ENCODE results near the gene NOTCH2. TPM values are rescaled to one million over a fixed set of nuclear protein-coding genes. Genes with fewer than 3 reads are reported as not detected.

NOTCH2 gene
- total RNA-seq, 1 experiment from 2014 or later = 62.9 TPM

GRCh38 chr1:119988306-119989062, 81.0 kb downstream of the NOTCH2 start:
- no peak for DNase-seq (ENCODE audit: low read depth, low spot score)
- H2AFZ ChIP-seq (ENCODE audit: low read depth, low read length, poor library complexity, severe bottlenecking) = no peak overlapping the region
- ATAC-seq = no peak
- BruUV-seq (replicated peaks) = no TSS peak
- CTCF ChIA-PET = interaction anchor here (1.2 kb wide), 1 partner anchor 20 kb away, joined by 3 read pairs; no protein-coding TSS in a partner anchor
- no peak overlapping the region for H3K27ac ChIP-seq (ENCODE audit: low read depth, low read length)
- H3K4me3 ChIP-seq (replicated peaks in 1 of 2; ENCODE audit: low read depth in 1 of 2, low read length in 2 of 2) = no peak overlapping the region
- H3K79me2 ChIP-seq (ENCODE audit: insufficient read depth, low read length) = no peaks in the 10 kb centered on the region
- no peaks in the 10 kb centered on the region for H3K27me3 ChIP-seq (ENCODE audit: insufficient read depth, low read length)
- no peak overlapping the region for H3K9ac ChIP-seq (ENCODE audit: low read length)
- no peak overlapping the region for H3K4me2 ChIP-seq (ENCODE audit: low read length)
- RAD21 ChIA-PET (ENCODE audit: low non-redundant PET in 1 of 2, low total read pairs in 2 of 2, uncharacterized antibody in 2 of 2, unreplicated experiment in 2 of 2) = no interaction called here
- POLR2A ChIA-PET = no interaction called here
- no peaks in the 10 kb centered on the region for H4K20me1 ChIP-seq (ENCODE audit: insufficient read depth)
- no peaks in the 10 kb centered on the region for H3K9me2 ChIP-seq (ENCODE audit: insufficient read depth)
- intact Hi-C loops (cut with micrococcal nuclease) = no loop called here
- no peaks in the 10 kb centered on the region for H3K9me3 ChIP-seq (ENCODE audit: control insufficient read depth in 1 of 2, insufficient read depth in 1 of 2, low read depth in 1 of 2, low read length in 2 of 2)
- H3K4me1 ChIP-seq (ENCODE audit: control insufficient read depth in 1 of 2, insufficient read depth in 2 of 2, low read length in 2 of 2) = no peaks in the 10 kb centered on the region
- no peaks in the 10 kb centered on the region for H3K36me3 ChIP-seq (ENCODE audit: control insufficient read depth in 1 of 2, insufficient read depth in 2 of 2, low read length in 2 of 2)
- no peak for TF ChIP-seq ZNF274 (IDR thresholded peaks at IDR 0.05; ENCODE audit: low read depth, low read length)
- TF ChIP-seq, protein P1, sequence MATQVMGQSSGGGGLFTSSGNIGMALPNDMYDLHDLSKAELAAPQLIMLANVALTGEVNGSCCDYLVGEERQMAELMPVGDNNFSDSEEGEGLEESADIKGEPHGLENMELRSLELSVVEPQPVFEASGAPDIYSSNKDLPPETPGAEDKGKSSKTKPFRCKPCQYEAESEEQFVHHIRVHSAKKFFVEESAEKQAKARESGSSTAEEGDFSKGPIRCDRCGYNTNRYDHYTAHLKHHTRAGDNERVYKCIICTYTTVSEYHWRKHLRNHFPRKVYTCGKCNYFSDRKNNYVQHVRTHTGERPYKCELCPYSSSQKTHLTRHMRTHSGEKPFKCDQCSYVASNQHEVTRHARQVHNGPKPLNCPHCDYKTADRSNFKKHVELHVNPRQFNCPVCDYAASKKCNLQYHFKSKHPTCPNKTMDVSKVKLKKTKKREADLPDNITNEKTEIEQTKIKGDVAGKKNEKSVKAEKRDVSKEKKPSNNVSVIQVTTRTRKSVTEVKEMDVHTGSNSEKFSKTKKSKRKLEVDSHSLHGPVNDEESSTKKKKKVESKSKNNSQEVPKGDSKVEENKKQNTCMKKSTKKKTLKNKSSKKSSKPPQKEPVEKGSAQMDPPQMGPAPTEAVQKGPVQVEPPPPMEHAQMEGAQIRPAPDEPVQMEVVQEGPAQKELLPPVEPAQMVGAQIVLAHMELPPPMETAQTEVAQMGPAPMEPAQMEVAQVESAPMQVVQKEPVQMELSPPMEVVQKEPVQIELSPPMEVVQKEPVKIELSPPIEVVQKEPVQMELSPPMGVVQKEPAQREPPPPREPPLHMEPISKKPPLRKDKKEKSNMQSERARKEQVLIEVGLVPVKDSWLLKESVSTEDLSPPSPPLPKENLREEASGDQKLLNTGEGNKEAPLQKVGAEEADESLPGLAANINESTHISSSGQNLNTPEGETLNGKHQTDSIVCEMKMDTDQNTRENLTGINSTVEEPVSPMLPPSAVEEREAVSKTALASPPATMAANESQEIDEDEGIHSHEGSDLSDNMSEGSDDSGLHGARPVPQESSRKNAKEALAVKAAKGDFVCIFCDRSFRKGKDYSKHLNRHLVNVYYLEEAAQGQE (IDR thresholded peaks at IDR 0.05; ENCODE audit: low read depth) = no peak

GRCh38 chr1:119987686-119988085, 81.8 kb downstream of the NOTCH2 start:
- ChIA-PET CTCF (interaction anchor here (1.2 kb wide), 1 partner anchor 19 kb away, joined by 3 read pairs; no protein-coding TSS in a partner anchor), RAD21 (ENCODE audit: low non-redundant PET in 1 of 2, low total read pairs in 2 of 2, uncharacterized antibody in 2 of 2, unreplicated experiment in 2 of 2) (no interaction called here), POLR2A (interaction anchor here (1.6 kb wide), 1 partner anchor 19 kb away, joined by 3 read pairs; no protein-coding TSS in a partner anchor)
- Histone ChIP-seq H3K9me3 (ENCODE audit: control insufficient read depth in 1 of 2, insufficient read depth in 1 of 2, low read depth in 1 of 2, low read length in 2 of 2) (no peaks in the 10 kb centered on the region), H3K4me1 (ENCODE audit: control insufficient read depth in 1 of 2, insufficient read depth in 2 of 2, low read length in 2 of 2) (no peaks in the 10 kb centered on the region), H3K4me3 (replicated peaks in 1 of 2; ENCODE audit: low read depth in 1 of 2, low read length in 2 of 2) (no peak overlapping the region), H3K79me2 (ENCODE audit: insufficient read depth, low read length) (no peaks in the 10 kb centered on the region), H3K27me3 (ENCODE audit: insufficient read depth, low read length) (no peaks in the 10 kb centered on the region), H2AFZ (ENCODE audit: low read depth, low read length, poor library complexity, severe bottlenecking) (no peak overlapping the region), H3K9ac (ENCODE audit: low read length) (no peak overlapping the region), H3K27ac (ENCODE audit: low read depth, low read length) (no peak overlapping the region), H3K36me3 (ENCODE audit: control insufficient read depth in 1 of 2, insufficient read depth in 2 of 2, low read length in 2 of 2) (no peaks in the 10 kb centered on the region), H3K4me2 (ENCODE audit: low read length) (no peak overlapping the region), H3K9me2 (ENCODE audit: insufficient read depth) (no peaks in the 10 kb centered on the region), H4K20me1 (ENCODE audit: insufficient read depth) (no peaks in the 10 kb centered on the region)
- no peak for DNase-seq (ENCODE audit: low read depth, low spot score)
- no TSS peak for BruUV-seq (replicated peaks)
- ATAC-seq = no peak
- intact Hi-C loops (cut with micrococcal nuclease) = no loop called here
- TF ChIP-seq, protein P1 (IDR thresholded peaks at IDR 0.05; ENCODE audit: low read depth) = no peak
- no peak for TF ChIP-seq EZH2 (IDR thresholded peaks at IDR 0.05)
- TF ChIP-seq MAX (IDR thresholded peaks at IDR 0.05) = no peak
- no peak for TF ChIP-seq CTCF (IDR thresholded peaks at IDR 0.05 in 2 of 3, conservative IDR thresholded peaks at IDR 0.05 in 1 of 3; ENCODE audit: borderline replicate concordance in 1 of 3, insufficient read depth in 1 of 3, low read depth in 2 of 3, low read length in 2 of 3)
- TF ChIP-seq JUND (IDR thresholded peaks at IDR 0.05) = no peak
- TF ChIP-seq CEBPB (IDR thresholded peaks at IDR 0.05; ENCODE audit: low read depth) = no peak
- TF ChIP-seq ELF1 (IDR thresholded peaks at IDR 0.05; ENCODE audit: borderline replicate concordance, low read depth) = no peak
- TF ChIP-seq RAD21 (IDR thresholded peaks at IDR 0.05; ENCODE audit: low read depth) = no peak

Data from HCT116 (cell line).